ENCODE data around the gene GPN2. TPM values are rescaled to one million over a fixed set of nuclear protein-coding genes. Genes with fewer than 3 reads are reported as not detected.
"Not testable (repeated sequence)": the region's sequence is repeated elsewhere in the genome, so short reads cannot be mapped to it uniquely, and the experiment has no call there.

Gene GPN2
- total RNA-seq, 1 donor from 2014 or later, result 16.4 TPM

DNA sequence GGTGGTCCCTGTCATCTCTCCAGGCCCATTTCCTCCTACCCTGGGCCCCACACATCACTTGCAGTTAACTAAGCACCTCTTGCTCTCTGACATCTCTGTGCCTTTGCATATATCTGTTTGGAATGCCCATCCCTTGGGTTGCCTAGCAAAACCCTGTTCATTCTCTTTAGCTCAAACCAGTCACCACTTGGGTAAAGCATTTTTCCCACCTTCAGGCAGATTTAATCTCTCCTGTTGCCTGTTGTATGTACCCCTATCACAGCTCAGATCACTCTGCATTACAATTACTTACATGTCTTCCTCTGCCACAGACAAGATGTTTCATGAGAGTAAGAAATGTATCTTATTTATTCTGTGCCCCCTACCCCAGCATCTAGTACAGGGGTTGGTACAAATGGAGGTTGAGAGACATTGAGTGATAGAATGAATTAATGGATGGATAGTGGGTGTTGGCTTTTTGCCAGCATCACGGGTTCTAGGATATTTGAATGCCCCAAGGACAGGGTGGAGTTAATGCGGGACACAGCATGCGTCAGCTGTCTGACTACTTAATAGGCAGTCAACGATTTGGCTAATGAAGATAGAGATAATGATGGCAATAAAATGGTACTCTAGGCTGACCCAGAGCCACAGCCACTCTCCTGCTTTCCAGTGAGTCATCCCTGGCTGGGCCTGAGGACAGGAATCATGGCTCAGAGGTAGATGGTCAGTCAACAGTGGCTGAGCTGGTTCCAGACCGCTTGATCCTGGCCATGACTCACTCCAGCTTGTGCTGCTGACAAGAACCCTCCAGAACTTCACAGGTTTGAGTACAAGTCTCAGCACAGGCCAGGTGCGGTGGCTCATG, 17.2 kb upstream of the GPN2 start:
- intact Hi-C loops (cut with micrococcal nuclease), result no loop called here
- ATAC-seq, result no peak
- DNase-seq, result no peak

DNA sequence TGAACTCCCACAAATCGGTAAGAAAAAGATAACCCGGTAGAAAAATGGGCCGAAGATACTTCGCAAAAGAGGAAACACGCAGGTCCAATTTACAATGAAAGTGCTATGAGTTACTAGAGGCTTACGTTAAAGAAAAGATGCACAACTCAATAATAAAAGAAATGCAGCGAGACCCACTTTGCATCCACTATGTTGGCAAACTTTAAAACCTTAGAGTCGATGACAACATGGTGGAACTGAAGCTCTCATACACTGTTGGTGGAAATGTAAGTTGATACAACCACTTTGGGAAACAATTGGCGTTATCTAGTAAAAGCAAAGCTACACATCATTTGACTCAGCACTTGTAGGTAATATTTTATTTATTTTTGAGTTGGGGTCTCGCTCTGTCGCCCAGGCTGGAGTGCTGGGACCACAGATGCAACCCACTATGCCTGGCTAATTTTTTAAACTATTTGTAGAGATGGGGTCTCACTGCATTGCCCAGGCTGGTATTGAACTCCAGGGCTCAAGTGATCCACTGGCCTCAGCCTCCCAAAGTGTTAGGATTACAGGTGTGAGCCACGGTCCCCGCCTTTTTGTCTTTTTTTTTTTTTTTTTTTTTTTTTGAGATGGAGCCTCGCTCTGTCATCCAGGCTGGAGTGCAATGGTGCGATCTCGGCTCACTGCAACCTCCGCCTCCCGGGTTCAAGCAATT, 10.9 kb upstream of the GPN2 start:
- DNase-seq (no peak), ATAC-seq (no peak)
- intact Hi-C loops (cut with micrococcal nuclease), result no loop called here

DNA sequence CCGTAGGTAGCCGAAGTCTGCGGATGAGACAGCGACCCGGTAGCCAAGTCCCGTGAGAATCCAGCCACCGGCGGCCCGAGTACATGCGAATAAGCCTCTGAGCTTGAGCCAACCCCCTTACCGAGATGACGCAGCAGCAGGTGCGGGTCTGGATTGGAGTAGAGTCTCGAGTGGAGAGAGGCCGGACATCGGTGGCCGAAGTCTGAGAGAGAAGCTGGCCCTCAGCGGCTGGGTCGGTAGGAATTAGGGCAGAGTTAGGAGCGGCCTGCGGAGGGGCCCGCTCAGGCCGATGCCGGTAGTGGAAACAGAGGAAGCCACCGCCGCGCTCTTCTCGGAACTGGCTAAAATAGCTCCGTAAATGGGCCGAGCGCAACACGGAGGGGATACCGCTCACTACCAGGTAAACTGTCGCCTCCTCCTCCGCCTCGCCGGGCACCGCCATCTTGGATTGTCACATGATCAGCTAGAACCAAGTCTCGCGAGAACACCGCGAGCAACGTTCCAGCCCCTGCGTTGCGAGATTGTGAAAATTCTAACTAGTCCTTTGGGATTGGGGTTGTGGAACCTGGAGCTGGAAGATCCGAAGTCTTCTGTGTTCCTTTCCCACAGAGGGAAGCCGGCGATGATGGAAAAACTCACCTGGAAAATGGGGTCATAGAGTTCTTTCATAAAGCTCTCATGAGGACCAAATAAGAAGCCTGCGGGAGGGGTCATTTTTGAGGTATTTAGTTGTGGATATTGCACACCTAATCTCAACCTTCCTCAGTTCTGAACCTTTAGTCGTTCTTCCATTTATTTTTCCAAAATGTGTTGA, 10.1 kb upstream of the GPN2 start, which contains the start of gene GPATCH3:
GPATCH3 (minus strand) TSS at position 467 of the 814 bp plus-strand sequence; CDS start at position 442, 25 bp downstream.
- ATAC-seq, result peak; percentile 93
- DNase-seq, result peak; percentile 95
- intact Hi-C loops (cut with micrococcal nuclease), result no loop called here

DNA sequence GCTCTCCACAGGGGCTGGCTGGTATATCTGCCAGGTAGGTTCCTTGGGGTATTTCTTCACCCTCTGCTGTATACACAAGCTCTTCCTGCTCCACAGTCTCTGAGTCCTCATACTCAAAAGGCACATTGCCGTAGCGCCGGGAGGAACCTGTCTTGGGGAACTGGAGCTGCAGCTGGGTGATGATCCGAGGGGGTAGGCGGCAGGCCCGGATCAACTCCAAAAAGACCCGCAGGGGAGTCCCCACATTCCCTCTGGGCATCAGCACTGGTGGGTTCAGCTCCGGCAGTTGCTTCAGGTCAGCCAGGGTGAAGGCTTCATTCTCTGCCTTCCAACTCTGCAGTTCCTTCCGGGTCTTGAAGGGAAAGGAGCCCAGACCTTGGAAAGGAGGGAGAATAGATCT, 7.3 kb upstream of the GPN2 start:
- intact Hi-C loops (cut with micrococcal nuclease), result no loop called here
- DNase-seq (no peak), ATAC-seq (no peak)

DNA sequence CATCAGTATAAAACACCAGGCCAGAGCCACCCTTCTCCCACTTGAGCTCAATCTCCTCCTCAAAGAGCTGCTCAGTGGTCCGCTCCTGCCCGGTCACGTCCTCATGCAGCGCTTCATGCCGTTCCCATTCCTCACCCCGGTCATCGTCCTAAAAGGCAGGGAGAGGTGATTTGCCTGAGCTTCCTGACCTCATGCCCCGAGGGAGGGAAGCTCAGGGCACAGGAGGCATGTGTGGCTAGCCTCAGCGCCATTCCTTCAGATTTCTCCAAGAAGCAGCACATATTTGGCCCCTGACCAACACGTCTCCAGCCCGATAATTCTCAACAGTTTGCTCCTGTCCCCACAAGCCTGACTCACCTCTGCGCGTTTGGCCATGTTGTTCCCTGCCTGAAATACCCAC, 4.2 kb upstream of the GPN2 start:
- intact Hi-C loops (cut with micrococcal nuclease), result no loop called here
- ATAC-seq (no peak), DNase-seq (no peak)

DNA sequence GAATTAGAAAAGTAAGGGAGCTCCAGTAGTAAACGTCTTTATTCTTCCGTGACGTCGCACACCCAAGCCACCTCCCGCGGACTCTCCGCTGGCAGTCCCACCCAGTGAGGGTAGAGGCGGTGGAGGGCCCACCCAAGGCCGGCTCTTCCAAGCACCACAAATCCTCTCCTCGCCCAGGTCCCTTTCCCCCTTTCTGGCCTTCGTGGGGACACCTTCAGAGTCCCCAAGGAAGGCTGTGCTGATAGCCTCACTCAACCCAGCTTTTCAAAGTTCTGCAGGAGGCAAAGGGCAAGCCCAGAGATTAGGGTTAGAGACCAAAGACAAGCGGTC, 349 bp upstream of the GPN2 start:
- intact Hi-C loops (cut with micrococcal nuclease), result no loop called here
- no peak for DNase-seq
- ATAC-seq, result peak; percentile 47

DNA sequence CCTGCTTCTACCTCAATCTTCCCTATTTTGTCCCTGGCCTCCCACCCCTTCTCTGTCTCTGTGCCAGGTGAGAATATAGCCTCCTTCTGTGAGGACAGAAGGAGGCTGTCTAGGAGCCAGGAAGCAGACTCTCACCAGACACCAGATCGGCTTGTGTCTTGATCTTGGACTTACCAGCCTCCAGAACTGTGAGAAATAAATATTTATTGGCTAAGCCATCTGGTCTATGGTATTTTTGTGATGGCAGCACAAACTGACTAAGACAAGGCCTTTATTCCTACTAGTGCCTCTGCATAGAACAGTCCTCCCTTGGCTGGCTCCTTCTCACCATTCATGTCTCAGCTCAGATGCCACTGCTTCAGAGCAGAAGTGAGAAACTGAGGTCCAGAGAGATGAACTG, 1.9 kb downstream of the GPN2 start:
- DNase-seq, result no peak
- intact Hi-C loops (cut with micrococcal nuclease), result no loop called here
- ATAC-seq, result no peak

DNA sequence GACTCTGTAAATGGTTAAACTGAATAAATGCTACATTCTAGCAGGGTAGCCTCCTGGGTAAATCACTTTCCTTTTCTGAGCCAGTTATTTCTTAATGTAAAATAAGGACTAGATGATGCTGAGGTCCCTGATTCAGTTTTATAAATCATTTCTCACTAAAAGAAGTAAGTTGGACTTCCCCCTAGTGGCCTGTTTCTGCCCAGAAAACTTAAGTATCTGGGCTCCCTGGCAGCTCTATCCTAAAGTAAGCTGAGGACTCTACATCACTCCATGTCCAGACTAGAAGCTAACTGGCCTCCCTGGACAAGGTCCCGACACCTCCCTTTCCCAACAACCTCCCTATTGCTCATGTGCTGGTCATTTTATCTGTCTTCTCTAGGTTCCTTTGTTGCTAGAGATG, 3.0 kb downstream of the GPN2 start:
- intact Hi-C loops (cut with micrococcal nuclease), result no loop called here
- ATAC-seq, result peak; percentile 30
- DNase-seq, result no peak

DNA sequence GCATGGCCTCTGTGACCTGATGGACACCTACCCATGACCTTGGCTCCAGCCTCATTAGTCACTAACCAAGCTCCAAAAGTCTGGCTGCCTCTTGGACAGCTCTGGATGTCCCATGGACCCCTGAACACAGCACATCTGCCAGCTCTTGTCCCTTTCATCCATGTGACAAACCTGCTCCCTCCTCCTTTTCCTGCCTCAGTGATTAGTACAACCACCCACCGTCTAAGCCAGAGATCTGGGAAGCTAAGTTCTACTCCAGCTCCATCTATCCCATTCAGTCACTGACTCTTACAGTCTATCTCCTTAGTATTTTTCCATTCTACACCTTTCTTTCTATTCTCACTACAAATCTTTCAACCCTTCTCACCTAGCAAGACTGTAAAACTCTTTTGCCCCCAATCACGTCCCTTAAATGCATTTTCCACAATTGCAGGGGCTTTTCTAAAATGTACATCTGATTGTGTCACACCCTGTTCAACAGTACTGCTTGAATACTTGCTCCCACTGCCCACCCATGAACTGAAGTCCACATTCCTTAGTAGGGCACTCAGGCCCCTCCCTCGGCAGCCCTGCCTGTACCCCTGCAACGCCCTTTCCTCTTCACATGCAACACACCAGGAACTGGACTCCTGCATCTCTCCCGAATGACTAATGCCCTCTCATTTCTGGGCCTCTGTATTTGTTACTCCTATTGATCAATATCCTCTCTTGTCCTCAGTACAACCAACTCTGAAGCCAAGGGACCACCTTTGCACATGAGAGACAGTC, 7.2 kb downstream of the GPN2 start:
- ATAC-seq, result no peak
- intact Hi-C loops (cut with micrococcal nuclease), result no loop called here

DNA sequence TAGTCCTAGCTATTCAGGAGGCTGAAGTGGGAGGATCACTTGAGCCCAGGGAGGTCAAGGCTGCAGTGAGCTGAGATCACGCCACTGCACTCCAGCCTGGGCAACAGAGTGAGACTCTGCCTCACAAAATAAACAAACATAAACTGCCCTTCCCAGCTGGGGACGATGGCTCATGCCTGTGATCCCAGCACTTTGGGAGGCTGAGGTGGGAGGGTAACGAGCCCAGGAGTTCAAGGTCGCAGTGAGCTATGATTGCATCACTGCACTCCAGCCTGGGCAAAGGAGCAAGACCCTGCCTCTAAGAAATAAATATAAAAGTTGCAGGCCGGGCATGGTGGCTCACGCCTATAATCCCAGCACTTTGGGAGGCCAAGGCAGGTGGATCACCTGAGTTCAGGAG, 8.5 kb downstream of the GPN2 start:
- DNase-seq; intact Hi-C loops (cut with micrococcal nuclease); ATAC-seq: not testable (repeated sequence)

More for the DNA sequence above, 7.2 kb downstream of the GPN2 start:
- DNase-seq, result no peak

DNA sequence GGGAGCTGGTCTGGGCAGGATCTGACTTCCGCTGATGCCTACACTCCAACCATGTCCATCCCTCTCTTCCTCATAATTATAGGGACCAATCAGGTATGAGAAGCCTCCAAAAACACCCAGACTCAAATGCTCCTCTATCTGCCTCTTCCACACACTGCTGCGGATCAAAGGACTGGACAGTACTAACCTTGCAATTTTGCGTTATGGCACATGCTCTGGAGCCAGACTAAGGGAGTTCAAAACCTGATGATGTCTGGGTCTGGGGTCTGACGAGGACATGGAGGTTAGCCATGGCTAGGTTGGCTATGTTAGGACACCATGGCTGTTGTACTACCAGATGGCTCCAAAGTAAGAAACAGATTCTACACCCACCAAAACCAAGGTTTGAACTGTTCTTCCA, 10.3 kb downstream of the GPN2 start:
- ATAC-seq (no peak), DNase-seq (no peak)
- intact Hi-C loops (cut with micrococcal nuclease), result loop anchor here (10.0 kb wide), 1 partner anchor 275 kb away; no protein-coding TSS in a partner anchor

DNA sequence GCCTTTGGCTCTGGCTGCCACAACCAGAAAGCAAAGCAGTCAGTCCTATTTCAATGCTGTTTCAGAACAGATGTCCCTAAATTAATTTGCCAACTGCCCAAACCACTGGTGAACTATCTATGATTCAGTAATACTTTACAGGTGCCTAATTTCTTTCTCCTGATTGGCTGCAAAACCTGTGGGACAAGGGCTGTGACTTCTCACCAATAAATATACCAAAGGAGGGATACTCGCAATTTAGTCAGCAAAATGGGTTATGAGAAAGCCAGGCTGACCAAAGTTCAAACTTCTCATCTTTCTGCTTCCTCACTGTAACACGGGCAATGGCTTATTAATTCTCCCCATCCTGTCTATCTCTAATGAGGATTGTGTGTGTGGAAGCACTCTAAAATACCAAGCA, 12.8 kb downstream of the GPN2 start:
- no peak for ATAC-seq
- no peak for DNase-seq
- intact Hi-C loops (cut with micrococcal nuclease), result loop anchor here (10.0 kb wide), 1 partner anchor 273 kb away; no protein-coding TSS in a partner anchor

DNA sequence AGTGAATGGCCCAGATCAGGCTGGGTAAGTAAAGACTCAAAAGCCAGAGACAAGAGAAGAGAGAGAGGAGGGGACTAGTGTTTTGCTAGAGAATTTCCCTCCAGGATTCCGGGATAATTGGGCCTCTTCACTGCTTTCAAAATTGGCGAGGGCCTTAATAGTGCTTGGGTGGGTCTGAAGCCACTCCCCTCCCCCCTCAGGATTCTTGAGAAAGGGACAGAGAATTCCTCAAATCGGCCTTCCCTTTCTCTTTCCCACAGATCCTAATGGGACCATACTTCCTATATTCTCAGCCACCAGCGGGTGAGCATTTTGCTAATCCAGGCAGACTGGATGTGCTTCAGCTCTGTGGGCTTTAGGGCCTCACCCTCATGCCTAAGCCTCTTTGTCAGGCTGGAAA, 15.2 kb downstream of the GPN2 start:
- DNase-seq, result no peak
- ATAC-seq, result no peak
- intact Hi-C loops (cut with micrococcal nuclease), result loop anchor here (10.0 kb wide), 1 partner anchor 270 kb away; no protein-coding TSS in a partner anchor

DNA sequence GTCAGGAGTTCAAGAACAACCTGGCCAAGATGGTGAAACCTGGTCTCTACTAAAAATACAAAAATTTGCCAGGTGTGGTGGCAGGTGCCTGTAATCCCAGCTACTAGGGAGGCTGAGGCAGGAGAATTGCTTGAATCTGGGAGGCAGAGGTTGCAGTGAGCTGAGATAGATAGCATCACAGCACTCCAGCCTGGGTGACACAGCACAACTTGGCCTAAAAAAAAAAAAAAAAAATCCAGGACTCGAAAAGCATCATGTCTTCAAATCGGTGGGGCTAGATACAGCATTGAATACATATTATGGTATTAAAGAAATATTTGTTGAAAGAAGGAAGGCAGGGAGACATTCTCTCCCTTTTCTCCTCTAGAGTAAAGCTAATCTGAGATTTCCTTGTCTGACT, 17.0 kb downstream of the GPN2 start:
- not testable (repeated sequence) for ATAC-seq
- intact Hi-C loops (cut with micrococcal nuclease), result loop anchor here (10.0 kb wide), 1 partner anchor 268 kb away; no protein-coding TSS in a partner anchor

DNA sequence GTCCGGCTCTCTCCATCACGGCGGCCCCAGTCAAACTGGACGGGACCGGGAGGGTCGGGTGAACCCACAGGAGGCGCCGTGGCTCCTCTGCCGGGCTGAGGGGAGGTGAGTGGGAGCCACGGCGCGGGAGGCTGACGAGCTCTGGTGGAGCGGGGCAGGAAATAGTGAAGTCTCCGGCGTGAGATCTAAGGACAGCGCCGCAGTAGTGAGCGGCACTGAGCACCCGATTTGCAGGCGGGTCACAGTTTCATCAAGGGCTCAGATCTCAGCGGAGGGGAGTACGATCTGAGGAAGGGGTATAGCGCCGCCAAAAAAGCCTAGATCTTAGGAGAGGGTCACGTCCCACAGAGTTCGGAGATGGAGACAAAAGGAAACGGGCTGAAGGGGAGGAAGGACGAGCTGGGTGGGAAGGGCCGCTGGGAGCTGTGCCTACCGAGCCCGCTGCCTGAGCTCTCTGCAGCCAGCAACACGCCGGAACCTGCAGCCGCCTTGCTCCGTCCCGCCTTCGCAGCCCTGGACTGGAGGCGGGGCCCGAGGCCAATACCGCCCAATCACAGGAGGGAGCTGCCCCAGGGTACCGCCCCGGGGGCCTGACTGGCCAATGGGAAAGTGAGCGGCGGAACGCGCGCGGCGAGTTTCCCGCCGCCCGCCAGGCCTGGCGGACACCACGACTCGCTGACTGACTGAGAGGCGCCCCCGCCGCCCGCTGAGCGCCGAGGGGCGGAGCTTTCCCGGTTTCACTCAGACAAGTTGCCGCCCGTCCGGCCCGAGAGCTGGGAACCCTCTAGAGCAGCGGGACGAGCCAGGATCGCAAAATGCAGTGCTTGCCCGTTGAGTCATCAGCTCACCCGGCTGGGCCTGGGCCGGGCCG, 25.2 kb downstream of the GPN2 start:
- intact Hi-C loops (cut with micrococcal nuclease), result no loop called here

More for the DNA sequence above, 17.0 kb downstream of the GPN2 start:
- not testable (repeated sequence) for DNase-seq

DNA sequence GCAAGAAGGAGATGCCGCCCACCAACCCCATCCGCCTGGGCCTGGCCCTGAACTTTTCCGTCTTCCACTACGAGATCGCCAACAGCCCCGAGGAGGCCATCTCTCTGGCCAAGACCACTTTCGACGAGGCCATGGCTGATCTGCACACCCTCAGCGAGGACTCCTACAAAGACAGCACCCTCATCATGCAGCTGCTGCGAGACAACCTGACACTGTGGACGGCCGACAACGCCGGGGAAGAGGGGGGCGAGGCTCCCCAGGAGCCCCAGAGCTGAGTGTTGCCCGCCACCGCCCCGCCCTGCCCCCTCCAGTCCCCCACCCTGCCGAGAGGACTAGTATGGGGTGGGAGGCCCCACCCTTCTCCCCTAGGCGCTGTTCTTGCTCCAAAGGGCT, 26.4 kb downstream of the GPN2 start:
- ATAC-seq, result no peak
- intact Hi-C loops (cut with micrococcal nuclease), result no loop called here
- DNase-seq, result no peak

More for the DNA sequence above, 25.2 kb downstream of the GPN2 start:
- DNase-seq, result peak; percentile 99
- peak; percentile 98 for ATAC-seq

DNA sequence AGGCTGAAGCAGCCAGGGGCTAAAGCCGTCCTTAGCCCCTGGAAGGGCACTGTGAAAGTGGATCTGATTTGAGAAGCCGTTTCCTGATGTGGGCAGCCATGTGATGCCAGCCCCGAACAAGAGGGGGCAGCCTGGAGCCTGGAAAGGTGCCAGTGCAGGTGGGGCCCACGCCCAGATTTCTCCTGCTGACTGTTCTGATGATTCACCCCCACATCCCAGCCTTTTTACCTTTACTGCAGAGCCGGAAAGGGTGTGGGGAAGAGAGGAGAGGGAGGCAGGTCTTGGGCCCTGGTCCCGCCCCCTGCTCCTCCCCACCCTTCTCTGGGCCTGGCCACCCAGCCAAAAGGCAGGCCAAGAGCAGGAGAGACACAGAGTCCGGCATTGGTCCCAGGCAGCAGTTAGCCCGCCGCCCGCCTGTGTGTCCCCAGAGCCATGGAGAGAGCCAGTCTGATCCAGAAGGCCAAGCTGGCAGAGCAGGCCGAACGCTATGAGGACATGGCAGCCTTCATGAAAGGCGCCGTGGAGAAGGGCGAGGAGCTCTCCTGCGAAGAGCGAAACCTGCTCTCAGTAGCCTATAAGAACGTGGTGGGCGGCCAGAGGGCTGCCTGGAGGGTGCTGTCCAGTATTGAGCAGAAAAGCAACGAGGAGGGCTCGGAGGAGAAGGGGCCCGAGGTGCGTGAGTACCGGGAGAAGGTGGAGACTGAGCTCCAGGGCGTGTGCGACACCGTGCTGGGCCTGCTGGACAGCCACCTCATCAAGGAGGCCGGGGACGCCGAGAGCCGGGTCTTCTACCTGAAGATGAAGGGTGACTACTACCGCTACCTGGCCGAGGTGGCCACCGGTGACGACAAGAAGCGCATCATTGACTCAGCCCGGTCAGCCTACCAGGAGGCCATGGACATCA, 27.1 kb downstream of the GPN2 start, which contains the start of gene SFN:
SFN (plus strand) TSS at position 369 of the 904 bp plus-strand sequence; CDS start at position 433, 64 bp downstream.
- intact Hi-C loops (cut with micrococcal nuclease), result no loop called here
- no peak for DNase-seq

More for the DNA sequence above, 27.1 kb downstream of the GPN2 start, which contains the start of gene SFN:
- ATAC-seq, result no peak
